Aorta (tissue), 5 donors: ENCODE measurements around the gene KIAA1671. TPM values are rescaled to one million over a fixed set of nuclear protein-coding genes. Genes with fewer than 3 reads are reported as not detected.

ENCODE experiments used
- ATAC-seq: fragments of 200-7000 bp; cut with Tn5 transposase; one replicate; pipeline ENCODE4 v1.9.1; 2022; ENCODE audit warnings: moderate library complexity; ENCODE audit not compliant: low FRiP score
- DNase-seq, 2 donors: peaks; one replicate each; pipeline ENCODE4 v3.0.0-alpha.2; 2020
- H3K27ac ChIP-seq, 2 donors: one replicate each; pipeline ENCODE4 v1.5.1; 2013; ENCODE audit warnings: low read length in 2 of 2, mild to moderate bottlenecking in 2 of 2, moderate library complexity in 2 of 2, control low read depth in 1 of 2, inconsistent platforms in 1 of 2, low read depth in 1 of 2
- H3K27me3 ChIP-seq, 2 donors: one replicate each; pipeline ENCODE4 v1.6.1; 2013; ENCODE audit warnings: control low read depth in 1 of 2, low read length in 1 of 2, mild to moderate bottlenecking in 1 of 2, moderate library complexity in 1 of 2; ENCODE audit not compliant: insufficient read depth in 2 of 2, control insufficient read depth in 1 of 2
- H3K36me3 ChIP-seq, 2 donors: one replicate each; pipeline ENCODE4 v1.6.1; 2013; ENCODE audit warnings: control low read depth in 1 of 2, low read length in 1 of 2, mild to moderate bottlenecking in 1 of 2; ENCODE audit not compliant: insufficient read depth in 2 of 2, control insufficient read depth in 1 of 2
- H3K4me1 ChIP-seq, 2 donors: one replicate each; pipeline ENCODE4 v1.6.1; 2013; ENCODE audit warnings: low read length in 2 of 2, control low read depth in 1 of 2, mild to moderate bottlenecking in 1 of 2, moderate library complexity in 1 of 2; ENCODE audit not compliant: insufficient read depth in 2 of 2, control insufficient read depth in 1 of 2
- H3K4me3 ChIP-seq, 2 donors: one replicate each; pipeline ENCODE4 v1.5.1; 2013; ENCODE audit warnings: low read length in 2 of 2, control low read depth in 1 of 2, mild to moderate bottlenecking in 1 of 2
- H3K9me3 ChIP-seq: one replicate; pipeline ENCODE4 v1.6.1; 2013; ENCODE audit warnings: mild to moderate bottlenecking, low read length; ENCODE audit not compliant: control insufficient read depth
- WGBS, 2 donors: extraction: QIAGEN DNeasy Blood & Tissue Kit; methylation state at CpG; one replicate each; pipeline ENCODE4 v1.1.7; 2013; 5-methylcytosine and 5-hydroxymethylcytosine counted together
- intact Hi-C, 2 donors: fragments of 100-400 bp; cut with DNase I; formaldehyde crosslinking; loops; one replicate each; pipeline versions ENCODE4 v1.14.2 to v1.15.0; 2022
- polyA plus RNA-seq, 2 donors: library from polyadenylated mRNA; stranded (reverse); fragments of 200-250 nt; gene quantifications; one replicate each; pipeline ENCODE4 v1.2.3, GENCODE V29; 2013
- total RNA-seq, 2 donors: library from RNA; stranded (reverse); fragmentation: NEBNext Ultra II Directional; extraction: Animal tissue kit (Norgen Biotek cat#: 25700); gene quantifications; one replicate each; pipeline ENCODE4 v1.2.1, GENCODE V29; 2021
- donor health status: healthy with polysubstance abuse.
- donor health status: Bipolar disorder and iron deficiency.
- donor health status: DM: no; HTN: no; CAD: no.
- donor health status: DM: no; HTN: no; CAD: no.
- donor health status: DM: yes; HTN: yes; CAD: no.

KIAA1671 gene
- total and polyA plus RNA-seq, 4 donors, result 11.5 to 93.3 (median 36.2) TPM

DNA sequence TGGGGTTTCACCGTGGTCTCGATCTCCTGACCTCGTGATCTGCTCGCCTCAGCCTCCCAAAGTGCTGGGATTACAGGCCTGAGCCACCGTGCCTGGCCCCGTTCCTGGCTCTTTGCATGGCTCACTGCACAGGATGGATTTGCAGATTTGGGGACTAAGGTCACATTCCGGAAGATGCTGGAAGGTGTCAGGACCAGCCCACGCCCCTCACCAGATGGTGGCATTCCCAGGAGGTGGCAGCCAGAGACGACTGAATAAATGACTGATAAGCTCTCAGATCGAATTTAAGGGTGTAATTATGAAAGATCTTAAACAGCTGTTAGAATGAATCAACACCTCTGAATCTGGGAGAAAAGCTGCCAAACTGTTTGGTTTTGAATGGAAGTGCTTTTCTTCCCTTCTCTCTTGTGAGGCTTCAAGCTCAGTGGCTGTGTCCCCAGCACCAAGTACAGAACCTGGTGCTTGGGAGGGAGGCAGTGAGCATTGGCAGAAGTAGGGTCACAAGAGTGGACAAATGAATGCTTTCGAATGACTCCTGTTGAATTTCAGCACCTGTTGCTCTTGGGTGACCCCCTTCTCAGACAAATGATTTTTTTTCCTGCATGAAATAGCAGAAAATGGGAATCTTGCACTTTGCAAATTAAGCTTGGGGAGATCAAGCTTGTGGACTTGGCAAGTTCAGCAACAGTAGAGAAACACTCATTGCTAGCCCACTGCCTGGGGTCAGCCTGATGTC, 69.6 kb downstream of the KIAA1671 start:
- 86% methylated on average over 11 of the region's 11 CpGs for WGBS, 2 donors
- no peaks in the 10 kb centered on the region for H3K4me1 ChIP-seq
- DNase-seq, result no peak
- intact Hi-C loops, result no loop called here
- H3K9me3 ChIP-seq, result no peaks in the 10 kb centered on the region
- H3K27ac ChIP-seq, result no peak overlapping the region
- no peaks in the 10 kb centered on the region for H3K36me3 ChIP-seq
- no peak overlapping the region for H3K4me3 ChIP-seq
- H3K27me3 ChIP-seq, result no peaks in the 10 kb centered on the region
- no peak for ATAC-seq

DNA sequence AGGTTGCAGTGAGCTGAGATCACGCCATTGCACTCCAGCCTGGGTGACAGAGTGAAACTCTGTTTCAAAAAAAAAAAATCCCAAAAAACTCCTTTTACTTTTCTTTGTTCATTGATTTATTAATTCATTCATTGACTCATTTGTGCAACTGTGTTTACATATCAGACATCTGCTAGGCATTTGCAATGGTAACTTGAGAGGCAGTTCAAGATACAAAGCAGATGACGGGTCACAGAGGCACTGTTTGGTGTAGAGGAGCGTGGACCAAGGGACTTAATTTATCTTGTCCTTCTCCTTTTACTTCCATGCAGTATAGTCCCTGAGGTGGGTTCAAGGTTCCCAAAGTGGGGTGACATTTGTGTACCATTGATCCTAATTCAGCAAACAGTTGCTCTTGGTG, 71.4 kb downstream of the KIAA1671 start:
- intact Hi-C loops, result no loop called here
- no peak for DNase-seq
- WGBS, 2 donors, result 98 to 99% methylated on average over 3 of the region's 3 CpGs
- no peak overlapping the region for H3K27ac ChIP-seq
- no peaks in the 10 kb centered on the region for H3K27me3 ChIP-seq
- no peaks in the 10 kb centered on the region for H3K36me3 ChIP-seq
- H3K4me1 ChIP-seq, result no peaks in the 10 kb centered on the region
- H3K4me3 ChIP-seq, result no peak overlapping the region
- ATAC-seq, result no peak
- no peaks in the 10 kb centered on the region for H3K9me3 ChIP-seq

DNA sequence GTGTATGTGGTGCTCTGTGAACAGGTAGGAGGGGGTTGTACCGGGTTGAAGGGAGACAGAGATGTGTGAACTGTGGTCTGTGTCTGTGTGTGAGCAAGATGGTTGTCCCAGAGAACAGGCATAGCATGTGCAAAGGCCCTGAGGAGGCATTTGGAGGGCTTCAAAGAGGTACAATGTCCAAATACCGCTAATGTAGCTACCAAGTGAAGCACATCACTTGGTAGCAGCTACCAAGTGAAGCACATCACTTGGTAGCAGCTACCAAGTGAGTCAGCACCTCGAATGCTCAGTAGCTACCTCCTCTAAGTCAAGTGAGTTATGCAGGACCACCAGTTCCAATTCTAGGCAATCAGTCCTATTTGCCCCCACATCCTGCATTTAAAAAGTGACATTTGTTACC, 72.4 kb downstream of the KIAA1671 start:
- H3K4me3 ChIP-seq, result no peak overlapping the region
- DNase-seq (no peak), ATAC-seq (no peak)
- H3K4me1 ChIP-seq, result no peaks in the 10 kb centered on the region
- WGBS, 2 donors, result 90 to 96% methylated on average over 3 of the region's 3 CpGs
- H3K27me3 ChIP-seq, result no peaks in the 10 kb centered on the region
- no peaks in the 10 kb centered on the region for H3K9me3 ChIP-seq
- intact Hi-C loops, result loop anchor here in 1 of 2 donors (5.0 kb wide), 1 partner anchor 73 kb away; the partner anchor contains the start of gene KIAA1671
- H3K27ac ChIP-seq, result no peak overlapping the region
- no peaks in the 10 kb centered on the region for H3K36me3 ChIP-seq

DNA sequence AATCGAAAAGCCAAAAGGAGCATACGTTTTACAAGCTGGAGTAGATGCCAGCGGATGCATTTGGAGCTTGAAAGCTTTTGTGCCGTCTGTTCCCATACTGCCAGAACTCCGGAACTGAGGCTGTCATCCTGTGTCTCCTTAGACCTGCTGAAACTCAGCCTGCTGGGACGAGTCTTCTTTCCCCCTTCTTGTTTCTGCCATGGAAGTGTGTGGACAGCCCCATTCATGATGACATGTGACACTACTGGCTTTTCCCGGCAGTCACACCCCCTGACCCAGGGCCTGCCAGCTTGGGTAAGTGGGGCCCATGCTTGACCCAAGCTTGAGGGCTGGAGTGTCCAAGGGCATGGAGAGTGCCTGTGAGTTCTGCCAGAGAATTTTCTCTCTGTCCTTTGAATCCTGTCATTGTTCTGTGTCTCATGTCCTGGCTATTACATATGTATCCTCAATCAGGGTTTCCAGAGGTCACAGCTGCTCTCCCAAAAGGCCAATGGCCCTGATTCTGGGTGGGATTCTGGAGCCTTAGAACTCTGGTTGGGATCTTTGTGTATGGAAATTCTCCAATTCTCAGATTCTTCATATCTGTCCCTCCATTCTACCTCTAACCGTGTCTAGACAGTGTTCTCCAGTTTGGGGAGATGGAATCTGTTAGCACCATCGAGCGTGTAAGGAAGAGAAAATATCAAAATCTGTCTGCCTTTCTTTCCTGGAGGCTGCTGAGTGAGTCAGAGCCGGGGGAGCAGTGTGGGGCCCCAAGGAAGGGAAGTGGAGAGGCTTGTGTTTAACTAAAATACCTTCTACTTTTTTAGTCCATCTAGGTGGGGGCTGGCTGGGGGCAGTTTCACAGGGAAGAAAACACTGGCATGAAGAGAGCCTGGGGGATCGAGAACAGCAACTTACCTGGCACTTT, 73.2 kb downstream of the KIAA1671 start:
- no peak overlapping the region for H3K27ac ChIP-seq
- H3K27me3 ChIP-seq, result no peaks in the 10 kb centered on the region
- no peaks in the 10 kb centered on the region for H3K9me3 ChIP-seq
- DNase-seq (no peak), ATAC-seq (no peak)
- WGBS, 2 donors, result 77 to 80% methylated on average over 12 of the region's 12 CpGs
- no peaks in the 10 kb centered on the region for H3K36me3 ChIP-seq
- intact Hi-C loops, result loop anchor here in 1 of 2 donors (5.0 kb wide), 1 partner anchor 73 kb away; the partner anchor contains the start of gene KIAA1671
- no peaks in the 10 kb centered on the region for H3K4me1 ChIP-seq
- H3K4me3 ChIP-seq, result no peak overlapping the region

DNA sequence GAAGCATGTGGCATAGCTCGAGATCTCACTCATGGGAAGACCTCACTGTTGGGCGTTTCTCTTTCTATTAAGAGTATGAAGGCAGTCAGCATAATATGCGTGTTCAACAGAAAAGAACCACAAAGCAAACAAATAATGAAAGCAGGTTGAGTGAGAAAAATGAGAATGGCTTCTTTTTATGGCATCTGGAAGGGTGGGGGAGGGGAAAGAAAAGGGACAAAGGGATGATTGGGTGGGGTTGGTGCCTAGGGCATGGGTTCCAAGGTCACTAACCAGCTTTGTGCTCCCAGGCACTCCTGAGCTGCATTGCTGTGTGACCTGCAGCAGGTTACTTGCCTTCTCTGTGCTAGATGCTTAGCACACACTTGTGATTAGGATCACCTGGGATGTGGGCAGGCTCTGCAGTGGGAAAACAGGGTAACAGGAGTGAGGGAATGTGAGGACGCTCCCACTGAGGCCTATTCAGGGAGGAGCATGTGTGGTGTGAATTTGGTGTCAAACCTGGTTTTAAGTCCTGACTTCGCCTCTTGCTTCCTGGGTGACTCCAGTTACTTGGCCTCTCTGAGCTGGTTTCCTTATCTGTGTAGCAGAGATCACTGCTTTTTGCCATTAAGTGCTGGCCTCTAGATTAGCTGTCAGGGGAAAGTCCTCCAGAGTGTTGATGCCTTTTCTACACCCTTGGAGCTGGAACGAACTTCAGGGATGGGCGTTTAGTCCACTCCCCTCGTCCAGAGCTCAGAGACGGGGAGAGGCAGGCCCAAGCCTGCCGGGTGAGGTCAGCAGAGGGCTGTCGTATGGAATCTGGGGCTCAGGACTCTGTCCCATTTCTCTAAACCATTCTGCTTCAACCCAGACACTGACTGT, 74.8 kb downstream of the KIAA1671 start:
- ATAC-seq, result no peak
- WGBS, 2 donors, result 80 to 88% methylated on average over 11 of the region's 11 CpGs
- intact Hi-C loops, result loop anchor here in 1 of 2 donors (5.0 kb wide), 1 partner anchor 75 kb away; the partner anchor contains the start of gene KIAA1671

DNA sequence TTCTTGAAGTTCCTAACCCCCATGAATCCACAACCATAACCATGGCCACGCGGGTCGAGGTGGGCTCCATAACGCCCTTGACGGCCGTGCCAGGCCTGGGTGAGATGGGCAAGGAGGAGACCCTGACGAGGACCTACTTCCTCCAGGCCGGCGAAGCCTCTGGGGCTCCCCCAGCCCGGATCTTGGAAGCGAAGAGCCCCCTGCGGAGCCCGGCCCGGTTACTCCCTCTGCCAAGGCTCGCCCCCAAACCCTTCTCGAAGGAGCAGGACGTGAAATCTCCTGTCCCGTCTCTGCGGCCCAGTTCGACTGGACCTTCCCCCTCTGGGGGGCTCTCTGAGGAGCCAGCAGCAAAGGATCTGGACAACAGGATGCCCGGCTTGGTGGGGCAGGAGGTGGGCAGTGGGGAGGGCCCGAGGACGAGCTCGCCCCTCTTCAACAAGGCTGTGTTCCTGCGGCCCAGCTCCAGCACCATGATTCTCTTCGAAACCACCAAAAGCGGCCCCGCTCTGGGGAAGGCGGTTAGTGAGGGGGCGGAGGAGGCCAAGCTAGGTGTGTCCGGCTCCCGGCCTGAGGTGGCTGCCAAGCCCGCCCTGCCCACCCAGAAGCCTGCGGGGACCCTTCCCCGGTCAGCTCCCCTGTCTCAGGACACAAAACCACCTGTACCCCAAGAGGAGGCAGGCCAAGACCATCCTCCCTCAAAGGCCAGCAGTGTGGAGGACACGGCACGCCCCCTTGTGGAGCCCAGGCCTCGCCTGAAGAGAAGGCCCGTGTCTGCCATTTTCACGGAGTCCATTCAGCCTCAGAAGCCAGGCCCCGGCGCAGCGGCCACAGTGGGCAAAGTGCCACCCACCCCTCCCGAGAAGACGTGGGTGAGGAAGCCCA, 75.7 kb downstream of the KIAA1671 start:
- H3K27ac ChIP-seq, result no peak overlapping the region
- no peaks in the 10 kb centered on the region for H3K4me1 ChIP-seq
- DNase-seq, result no peak
- 89 to 91% methylated on average over 45 of the region's 45 CpGs for WGBS, 2 donors
- intact Hi-C loops, result loop anchor here in 1 of 2 donors (5.0 kb wide), 1 partner anchor 76 kb away; the partner anchor contains the start of gene KIAA1671
- no peaks in the 10 kb centered on the region for H3K36me3 ChIP-seq
- no peaks in the 10 kb centered on the region for H3K27me3 ChIP-seq
- H3K9me3 ChIP-seq, result no peaks in the 10 kb centered on the region
- peak; percentile 58 for ATAC-seq
- H3K4me3 ChIP-seq, result no peak overlapping the region

More for the DNA sequence above, 74.8 kb downstream of the KIAA1671 start:
- no peak overlapping the region for H3K4me3 ChIP-seq
- H3K27me3 ChIP-seq, result no peaks in the 10 kb centered on the region
- H3K4me1 ChIP-seq, result no peaks in the 10 kb centered on the region
- H3K36me3 ChIP-seq, result no peaks in the 10 kb centered on the region
- no peak for DNase-seq
- H3K9me3 ChIP-seq, result no peaks in the 10 kb centered on the region
- no peak overlapping the region for H3K27ac ChIP-seq

DNA sequence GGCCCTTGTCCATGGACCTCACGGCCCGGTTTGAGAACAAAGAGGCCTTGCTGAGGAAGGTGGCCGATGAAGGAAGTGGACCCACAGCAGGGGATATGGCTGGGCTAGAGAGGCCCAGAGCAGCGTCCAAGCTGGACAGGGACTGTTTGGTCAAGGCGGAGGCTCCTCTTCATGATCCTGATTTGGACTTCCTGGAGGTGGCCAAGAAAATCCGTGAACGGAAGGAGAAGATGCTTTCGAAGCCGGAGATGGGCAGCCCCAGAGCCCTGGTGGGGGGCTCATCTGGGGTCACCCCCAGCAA, 76.3 kb downstream of the KIAA1671 start:
- intact Hi-C loops, result loop anchor here in 1 of 2 donors (5.0 kb wide), 1 partner anchor 76 kb away; the partner anchor contains the start of gene KIAA1671
- no peak overlapping the region for H3K27ac ChIP-seq
- ATAC-seq (no peak), DNase-seq (no peak)
- WGBS, 2 donors, result 93 to 95% methylated on average over 9 of the region's 9 CpGs
- no peaks in the 10 kb centered on the region for H3K9me3 ChIP-seq
- H3K36me3 ChIP-seq, result no peaks in the 10 kb centered on the region
- H3K27me3 ChIP-seq, result no peaks in the 10 kb centered on the region
- H3K4me3 ChIP-seq, result no peak overlapping the region
- H3K4me1 ChIP-seq, result no peaks in the 10 kb centered on the region
